Endothelial cell of hepatic sinusoid (primary cell): ENCODE measurements around the gene BCAS4.

Experiments
- in situ Hi-C: cut with HindIII; loops from 2 replicates; pipeline ENCODE4 v1.10.0; 2017; ENCODE audit warnings: low sequenced_read_pairs

BCAS4 gene

DNA sequence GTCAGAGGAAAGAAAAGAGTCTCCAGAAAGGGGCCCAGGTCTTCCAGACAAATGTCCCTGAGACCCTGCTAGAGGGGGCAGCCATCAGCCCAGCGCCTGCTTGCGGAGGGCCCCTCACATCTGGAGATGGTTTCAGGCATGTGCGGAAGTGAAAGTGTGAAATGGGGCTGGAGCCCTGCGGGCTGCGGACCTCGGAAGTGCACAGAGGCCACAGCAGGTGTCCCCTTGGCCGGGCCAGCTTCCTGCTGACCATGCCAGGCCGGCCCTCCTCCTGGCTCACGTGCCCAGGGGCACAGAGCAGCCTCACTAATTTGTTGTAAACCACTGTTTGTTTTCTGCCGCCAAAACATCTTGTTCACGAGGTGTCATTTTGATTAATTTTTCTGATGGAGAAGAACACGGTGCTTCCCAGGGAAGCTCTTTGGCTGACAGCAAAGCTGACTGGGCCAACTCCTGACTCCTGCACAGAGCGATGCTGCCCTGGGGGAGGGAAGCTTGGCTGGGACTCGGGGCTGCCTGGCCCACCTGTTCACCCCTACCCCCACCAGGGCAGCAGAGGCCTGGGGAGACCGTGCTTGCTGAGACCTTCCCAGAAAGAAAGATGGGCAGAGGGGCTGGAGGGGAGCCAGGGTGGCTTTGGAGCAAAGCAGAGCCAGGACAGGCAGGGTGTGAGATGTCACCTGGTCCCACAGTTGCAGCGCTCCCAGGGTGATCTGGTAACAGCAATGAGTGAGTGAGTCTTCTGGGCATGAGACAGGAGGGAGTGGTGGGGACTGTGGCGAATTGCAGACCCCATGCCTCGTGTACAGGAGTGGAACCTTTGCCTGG, 54.2 kb downstream of the BCAS4 start:
- in situ Hi-C loops = loop anchor here (5.0 kb wide), 1 partner anchor 52 kb away; the partner anchor contains the start of gene BCAS4

DNA sequence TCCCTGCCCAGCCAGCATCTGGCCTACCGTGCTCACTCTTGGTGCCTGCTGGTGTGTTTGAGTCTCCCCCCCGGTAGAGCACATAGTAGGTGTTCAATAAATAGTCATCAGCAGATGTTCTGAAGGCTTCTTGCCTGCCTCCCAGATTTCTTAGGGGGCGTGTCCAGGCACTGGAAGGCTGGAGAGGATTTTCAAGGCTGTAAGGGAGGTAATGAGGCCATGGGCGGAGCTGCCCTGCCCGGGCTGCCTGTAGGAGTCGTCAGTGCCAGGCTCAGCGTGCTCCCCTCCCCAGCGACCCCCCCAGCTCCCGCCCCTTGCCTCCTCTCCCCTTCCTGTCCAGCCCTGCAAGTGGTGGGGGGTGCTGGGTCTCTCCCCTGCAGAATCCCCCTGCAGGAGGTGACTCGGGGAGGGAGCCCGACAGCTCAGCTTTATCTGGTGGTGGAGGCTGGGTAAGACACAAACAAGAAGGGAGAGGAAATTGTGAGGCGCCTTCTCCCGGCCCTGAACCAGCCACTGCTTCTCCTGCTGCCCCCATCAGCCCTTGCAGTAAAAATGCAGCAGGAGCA, 55.9 kb downstream of the BCAS4 start:
- in situ Hi-C loops = no loop called here

DNA sequence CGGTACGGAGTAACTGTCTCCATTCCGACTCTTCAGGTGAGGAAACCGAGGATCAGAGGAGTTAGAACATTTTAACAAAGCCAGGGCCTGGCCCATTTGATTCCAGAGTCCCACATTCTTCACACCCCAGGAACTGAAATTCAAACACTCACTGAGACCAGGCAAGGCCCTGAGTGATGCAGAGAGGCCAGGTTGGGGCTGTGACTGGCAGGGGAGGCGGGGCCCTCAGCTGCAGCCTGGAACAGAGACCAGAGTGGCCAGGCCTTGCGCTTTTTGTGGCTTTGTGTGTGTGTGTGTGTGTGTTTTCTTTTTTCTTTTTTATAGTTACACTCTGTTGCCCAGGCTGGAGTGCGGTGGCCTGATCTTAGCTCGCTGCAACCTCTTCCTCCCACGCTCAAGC, 57.2 kb downstream of the BCAS4 start:
- in situ Hi-C loops = no loop called here

GRCh38 chr20:50854506-50855249, 59.8 kb downstream of the BCAS4 start:
- in situ Hi-C loops = no loop called here

DNA sequence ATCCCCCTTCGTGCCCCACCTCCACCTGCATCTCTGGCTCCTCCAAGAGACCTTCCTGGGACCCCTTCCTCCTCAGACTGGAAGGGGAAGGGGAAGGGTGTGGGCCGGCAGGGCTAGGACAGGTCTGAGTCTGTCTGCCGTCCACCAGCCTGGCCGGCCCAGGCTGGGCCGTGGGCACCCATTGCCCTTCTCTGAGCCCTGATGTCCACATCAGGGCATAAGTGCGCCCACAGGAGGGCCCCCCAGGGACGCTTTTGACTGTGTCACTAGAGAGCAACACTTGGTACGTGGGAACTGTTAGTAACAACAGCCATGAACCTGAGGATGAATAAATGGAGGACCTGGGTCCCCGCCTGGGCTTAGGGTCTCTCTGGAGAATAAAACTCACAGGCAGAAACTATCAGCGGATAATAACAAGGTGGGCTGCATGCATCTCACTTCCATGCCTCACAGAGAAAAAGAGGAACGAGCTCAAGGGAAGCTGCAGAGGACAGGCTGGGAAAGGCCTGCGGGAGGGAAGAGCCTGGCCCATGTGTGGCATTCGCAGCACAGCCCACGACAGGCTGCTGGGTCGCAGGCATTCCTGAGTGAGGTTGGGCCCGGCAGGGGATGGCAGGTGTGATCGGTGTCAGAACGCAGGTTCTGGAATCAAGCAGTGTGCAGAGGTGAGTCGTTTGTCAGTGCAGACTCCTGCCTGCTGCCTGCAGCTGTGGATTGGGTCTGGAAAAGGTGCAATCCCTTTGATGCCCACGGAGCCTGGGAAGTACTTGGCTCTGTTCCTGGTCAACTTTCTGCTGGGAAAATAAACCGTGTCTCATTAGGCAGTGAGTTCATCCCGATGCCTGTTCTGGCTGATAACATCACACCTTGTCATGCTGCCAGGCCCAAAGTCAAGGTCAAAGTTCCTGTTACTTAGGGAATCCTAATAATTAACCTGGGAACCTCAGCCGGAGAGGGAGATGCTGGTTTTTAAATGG, 60.9 kb downstream of the BCAS4 start:
- in situ Hi-C loops = no loop called here

DNA sequence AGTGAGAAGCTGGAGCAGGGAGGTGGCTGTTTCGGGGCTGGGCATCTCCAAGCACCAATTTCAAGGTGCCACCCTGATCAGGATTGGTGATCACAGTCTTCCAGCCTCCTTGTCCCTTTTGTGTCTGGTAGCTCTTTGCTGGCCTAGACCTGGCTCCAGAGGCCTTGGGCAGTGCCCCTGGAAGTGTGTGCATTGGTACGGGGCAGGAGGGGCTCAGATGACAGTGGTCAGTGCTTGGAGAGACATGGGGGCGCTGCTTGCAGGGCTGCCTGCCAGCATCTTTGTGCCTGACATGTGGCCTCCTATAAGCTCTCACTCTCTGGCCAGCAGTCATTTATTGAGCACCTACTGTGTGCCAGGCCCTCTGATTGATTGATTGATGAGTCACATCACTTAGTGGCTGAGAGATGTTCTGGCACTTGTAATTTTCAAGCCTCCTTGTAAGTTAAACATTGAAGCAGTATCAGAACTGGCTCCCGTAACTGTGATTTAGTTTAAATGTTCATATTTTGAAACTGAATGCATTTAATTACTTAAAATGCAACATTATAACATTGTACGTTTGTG, 61.7 kb downstream of the BCAS4 start:
- in situ Hi-C loops = no loop called here

DNA sequence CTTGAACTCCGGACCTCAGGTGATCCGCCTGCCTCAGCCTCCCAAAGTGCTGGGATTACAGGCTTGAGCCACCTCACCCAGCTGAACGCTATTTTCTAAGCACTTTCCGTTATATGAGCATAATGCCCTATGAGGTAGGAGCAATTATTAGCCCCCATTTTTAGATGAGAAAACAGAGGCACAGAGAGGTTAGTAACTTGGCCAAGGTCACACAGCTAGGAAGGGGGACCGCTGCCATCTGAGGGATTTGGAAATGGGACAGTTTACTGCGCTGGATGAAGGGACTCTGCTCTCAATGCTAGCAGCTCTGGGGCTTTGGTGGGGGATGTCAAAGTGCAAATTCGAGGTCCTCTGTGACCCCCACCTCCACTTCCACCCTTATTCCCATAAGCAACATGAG, 62.5 kb downstream of the BCAS4 start:
- in situ Hi-C loops = no loop called here

- in situ Hi-C loops = no loop called here
These were observed 63.7 kb downstream of the BCAS4 start for GRCh38 chr20:50858525-50858924.

DNA sequence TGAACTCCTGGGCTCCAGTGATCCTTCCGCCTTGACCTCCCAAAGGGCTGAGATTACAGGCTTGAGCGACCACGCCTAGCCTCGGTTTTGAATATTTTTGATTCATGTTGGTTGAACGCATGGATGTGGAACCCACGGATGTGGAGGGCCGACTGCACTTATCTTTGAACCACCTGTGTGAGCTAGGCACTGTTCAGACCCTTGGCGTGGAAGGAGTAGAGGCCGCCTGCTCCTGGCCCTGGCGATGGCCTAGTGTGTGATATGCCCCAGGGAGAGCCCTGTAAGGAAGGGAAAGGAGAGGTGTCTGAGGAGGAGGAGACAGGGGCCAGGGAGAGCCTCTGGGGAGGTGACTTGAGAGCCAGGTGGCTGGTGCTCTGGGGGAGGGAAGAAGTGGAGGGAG, 64.3 kb downstream of the BCAS4 start:
- in situ Hi-C loops = no loop called here

DNA sequence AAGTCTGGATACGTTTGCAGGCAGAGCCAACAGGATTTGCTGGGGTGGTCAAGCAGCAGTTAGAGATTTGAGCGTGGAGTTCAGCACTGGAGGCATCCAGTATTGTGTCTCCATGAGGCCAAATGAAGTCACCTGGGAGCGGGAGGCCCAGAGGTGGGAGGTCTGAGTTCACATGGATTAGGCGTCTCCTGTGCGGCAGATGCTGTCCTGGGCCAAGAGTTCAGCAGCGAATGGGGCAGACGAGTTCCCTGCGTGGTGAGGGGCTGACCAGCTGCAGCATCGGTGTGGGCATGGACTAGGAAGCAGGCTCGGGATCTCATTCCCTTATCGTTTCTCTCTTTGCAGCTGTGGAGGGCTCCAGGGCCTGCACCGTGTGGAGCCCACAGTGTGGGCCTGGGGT, 66.2 kb downstream of the BCAS4 start:
- in situ Hi-C loops = no loop called here

DNA sequence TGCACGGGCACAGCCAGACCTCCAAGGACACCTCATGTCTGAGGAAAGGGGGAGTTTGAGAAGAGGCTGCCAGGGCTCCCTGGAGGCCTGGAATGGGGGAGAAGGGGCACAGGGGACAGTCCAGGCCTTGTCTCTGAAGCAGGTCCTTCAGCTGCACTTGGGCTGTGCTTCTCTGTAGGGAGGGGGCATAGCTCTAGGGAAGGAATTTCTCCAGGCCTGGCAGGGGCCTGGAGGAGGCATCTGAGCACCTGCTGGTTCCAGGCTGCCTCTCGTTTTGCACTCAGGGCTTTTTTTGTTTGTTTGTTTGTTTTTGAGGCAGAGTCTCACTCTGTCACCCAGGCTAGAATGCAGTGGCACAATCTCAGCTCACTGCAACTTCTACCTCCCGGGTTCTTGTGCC, 67.7 kb downstream of the BCAS4 start:
- in situ Hi-C loops = no loop called here

DNA sequence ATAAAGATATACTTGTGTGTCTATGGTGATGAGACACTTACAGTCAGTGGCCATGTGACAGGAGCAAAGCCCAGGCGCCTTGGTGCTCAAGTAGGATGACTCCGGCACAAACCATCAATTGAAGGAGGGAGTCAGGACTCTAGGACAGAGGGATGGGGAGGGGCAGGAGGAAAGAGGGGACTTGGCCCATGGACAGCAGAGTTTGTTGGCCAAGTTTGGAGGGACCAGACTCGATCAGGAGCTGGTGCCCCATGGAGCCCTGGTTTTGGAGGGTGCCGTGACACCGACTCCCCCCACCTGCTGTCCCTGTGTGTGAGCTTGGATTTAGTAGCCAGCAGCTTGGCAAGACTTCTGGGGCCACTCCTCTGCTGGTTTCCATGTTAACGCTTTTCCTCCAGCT, 70.3 kb downstream of the BCAS4 start:
- in situ Hi-C loops = no loop called here

DNA sequence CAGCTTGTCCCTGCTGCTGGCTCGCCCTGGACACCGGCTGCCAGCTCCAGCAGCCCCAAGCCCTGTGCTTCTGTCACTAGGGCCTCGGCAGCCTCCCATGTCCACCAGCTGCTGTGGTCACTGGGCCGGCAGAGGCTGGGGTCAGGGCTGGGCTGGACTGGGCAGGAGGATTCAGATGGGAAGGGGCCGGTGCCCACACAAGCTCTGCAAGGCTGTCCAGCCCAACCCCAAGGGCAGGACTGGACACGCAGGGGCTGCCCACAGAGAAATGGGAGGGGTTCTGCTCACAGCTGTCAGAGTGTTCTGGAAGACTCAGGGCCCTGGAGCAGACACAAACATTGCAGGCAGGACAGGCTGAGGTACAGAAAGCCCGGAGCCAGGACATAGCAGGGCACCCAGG, 70.7 kb downstream of the BCAS4 start:
- in situ Hi-C loops = no loop called here

DNA sequence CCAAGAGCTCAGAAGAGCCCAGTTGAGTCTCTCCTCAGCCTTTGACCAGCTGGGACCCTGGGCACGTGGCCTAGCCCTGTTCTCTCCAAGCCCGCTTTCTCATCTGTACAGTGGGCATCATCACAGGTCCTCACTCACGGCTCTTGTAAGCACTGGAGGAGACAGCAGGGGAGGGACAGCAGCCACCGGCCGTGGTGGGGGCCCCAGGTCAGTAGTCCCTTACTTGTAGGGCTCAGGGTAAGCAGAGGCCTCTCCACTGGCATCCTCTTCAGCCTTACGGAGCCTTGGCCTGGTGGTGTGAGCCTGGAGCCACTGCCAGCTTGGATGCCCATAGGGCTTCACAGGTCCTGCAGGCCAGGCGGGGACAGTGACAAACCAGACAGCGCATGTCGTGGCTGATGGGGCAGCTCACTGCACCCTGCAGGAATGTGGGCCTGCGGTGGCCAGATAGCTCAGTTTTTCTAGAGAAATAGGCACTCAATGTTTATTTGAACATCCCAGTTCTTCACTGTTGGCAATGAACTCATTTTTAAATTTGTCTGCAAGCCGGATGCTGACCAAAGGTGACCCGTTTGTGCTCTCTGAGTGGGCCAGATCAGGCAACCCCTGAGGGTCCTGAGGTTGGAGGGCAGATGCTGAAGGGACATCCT, 71.3 kb downstream of the BCAS4 start:
- in situ Hi-C loops = no loop called here

DNA sequence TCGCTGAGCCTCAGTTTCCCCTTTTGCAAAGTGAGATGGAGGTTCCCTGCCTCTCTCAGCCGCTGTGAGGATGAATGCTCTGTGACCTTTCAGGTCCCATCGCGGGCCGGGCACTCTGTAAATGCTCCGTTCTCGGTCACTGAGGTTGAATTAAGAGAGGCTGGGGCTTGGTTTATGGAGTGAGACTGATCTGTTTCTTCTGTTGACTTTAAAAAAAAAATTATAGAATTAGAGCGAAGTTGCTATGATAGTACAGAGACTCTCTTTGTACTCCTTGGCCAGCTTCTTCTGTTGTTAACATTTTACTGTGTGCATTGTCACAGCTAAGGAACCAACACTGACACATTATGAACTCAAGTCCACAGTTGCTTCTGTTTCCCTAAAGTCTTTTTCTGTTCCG, 72.0 kb downstream of the BCAS4 start:
- in situ Hi-C loops = no loop called here

DNA sequence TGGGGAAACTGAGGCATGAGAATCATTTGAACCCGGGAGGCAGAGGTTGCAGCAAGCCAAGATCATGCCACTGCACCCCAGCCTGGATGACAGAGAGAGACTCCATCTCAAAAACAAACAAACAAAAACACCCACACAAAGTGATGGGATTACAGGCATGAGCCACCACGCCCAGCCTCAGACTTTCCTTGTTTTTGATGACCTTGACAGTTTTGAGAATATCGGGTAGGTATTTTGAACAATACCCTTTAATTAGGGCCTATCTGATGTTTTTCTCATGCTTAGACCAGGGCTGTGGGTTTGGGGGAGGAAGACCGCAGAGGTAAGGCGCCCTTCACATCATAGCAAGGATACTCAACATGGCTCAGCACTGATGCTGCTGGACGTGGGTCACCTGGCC, 72.9 kb downstream of the BCAS4 start:
- in situ Hi-C loops = no loop called here

GRCh38 chr20:50868509-50869495, 73.9 kb downstream of the BCAS4 start:
- in situ Hi-C loops = no loop called here

GRCh38 chr20:50870561-50871161, 75.8 kb downstream of the BCAS4 start:
- in situ Hi-C loops = no loop called here
